Measurements from ENCODE around the gene CHRNA4.

DNA sequence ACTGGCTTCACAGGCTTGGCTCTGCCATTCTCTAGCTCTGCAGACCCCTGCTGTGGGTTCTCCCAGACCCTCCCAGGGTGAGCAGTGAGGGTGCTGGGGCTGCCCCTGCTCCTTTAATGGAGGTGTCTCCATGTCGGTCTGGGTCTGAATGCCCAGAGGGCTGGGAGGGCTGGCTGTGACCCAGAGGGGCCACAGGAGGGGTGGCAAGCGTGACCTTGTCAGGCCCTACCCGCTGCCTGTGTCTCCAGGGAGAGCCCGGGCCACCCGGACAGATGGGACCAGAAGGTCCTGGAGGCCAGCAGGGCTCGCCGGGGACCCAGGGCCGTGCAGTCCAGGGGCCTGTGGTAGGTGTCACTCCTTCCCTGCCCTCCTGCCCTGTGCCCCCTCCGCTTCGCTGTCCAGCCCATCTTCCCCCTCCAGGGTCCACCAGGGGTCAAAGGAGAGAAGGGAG is 36.1 kb downstream of the CHRNA4 start:
- TF ChIP-seq, protein P1, sequence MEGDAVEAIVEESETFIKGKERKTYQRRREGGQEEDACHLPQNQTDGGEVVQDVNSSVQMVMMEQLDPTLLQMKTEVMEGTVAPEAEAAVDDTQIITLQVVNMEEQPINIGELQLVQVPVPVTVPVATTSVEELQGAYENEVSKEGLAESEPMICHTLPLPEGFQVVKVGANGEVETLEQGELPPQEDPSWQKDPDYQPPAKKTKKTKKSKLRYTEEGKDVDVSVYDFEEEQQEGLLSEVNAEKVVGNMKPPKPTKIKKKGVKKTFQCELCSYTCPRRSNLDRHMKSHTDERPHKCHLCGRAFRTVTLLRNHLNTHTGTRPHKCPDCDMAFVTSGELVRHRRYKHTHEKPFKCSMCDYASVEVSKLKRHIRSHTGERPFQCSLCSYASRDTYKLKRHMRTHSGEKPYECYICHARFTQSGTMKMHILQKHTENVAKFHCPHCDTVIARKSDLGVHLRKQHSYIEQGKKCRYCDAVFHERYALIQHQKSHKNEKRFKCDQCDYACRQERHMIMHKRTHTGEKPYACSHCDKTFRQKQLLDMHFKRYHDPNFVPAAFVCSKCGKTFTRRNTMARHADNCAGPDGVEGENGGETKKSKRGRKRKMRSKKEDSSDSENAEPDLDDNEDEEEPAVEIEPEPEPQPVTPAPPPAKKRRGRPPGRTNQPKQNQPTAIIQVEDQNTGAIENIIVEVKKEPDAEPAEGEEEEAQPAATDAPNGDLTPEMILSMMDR (IDR thresholded peaks at IDR 0.05): no peak
- no peak for TF ChIP-seq POLR2AphosphoS5 (IDR thresholded peaks at IDR 0.05; ENCODE audit: low read depth, low read length)
- TF ChIP-seq SIN3A (IDR thresholded peaks at IDR 0.05; ENCODE audit: borderline replicate concordance, insufficient read depth, low read depth, low read length): no peak
